K562 (cell line): ENCODE data around the gene PDHB. TPM values are rescaled to one million over a fixed set of nuclear protein-coding genes. Genes with fewer than 3 reads are reported as not detected.

Source experiments
- ATAC-seq: fragments of 200-7000 bp; cut with Tn5 transposase; 3 replicates; pipeline ENCODE4 v1.9.1; 2020; ENCODE audit warnings: moderate library complexity
- BruUV-seq: library from RNA; stranded (reverse); fragments of 400-500 nt; replicated peaks from 2 replicates; lab custom pipeline; 2021; lab: Mats Ljungman, UMichigan
- CTCF ChIA-PET: fragments of 300-600 bp; formaldehyde crosslinking; extraction: SDS; loops from one replicate; lab custom pipeline; 2021; ENCODE audit warnings: low intra/inter-chr PET ratio; lab: Yijun Ruan, JAX
- POLR2A ChIA-PET: fragments of 300-600, 350-650 bp; sonication (Branson Sonifier 250); formaldehyde crosslinking; extraction: SDS; loops from one replicate; lab custom pipeline; 2021; ENCODE audit warnings: antibody characterized with exemption, inconsistent platforms; lab: Yijun Ruan, JAX
- DNase-seq, 4 experiments: peaks; one replicate each; pipeline versions ENCODE4 v3.0.0 to v3.0.0-alpha.2; 2011 to 2018; ENCODE audit warnings: low spot score in 3 of 4, mixed read lengths in 3 of 4; ENCODE audit errors: extremely low read depth in 1 of 4
- FAIRE-seq: peaks from 2 replicates; lab custom pipeline; 2011; peaks lifted over from hg19 to GRCh38; lab: Jason Lieb, UNC
- H2AFZ ChIP-seq: 2 replicates; pipeline ENCODE4 v1.6.0; 2011; ENCODE audit warnings: low read depth, low read length, control low read depth, inconsistent platforms
- H3K27ac ChIP-seq: fragments of 200-600 bp; 3 replicates; pipeline ENCODE4 v1.8.0; 2011; ENCODE audit warnings: low read depth, mild to moderate bottlenecking, control low read depth, inconsistent platforms, low read length, moderate library complexity, mixed read lengths; ENCODE audit errors: extremely low read depth
- H3K27me3 ChIP-seq, 2 experiments: fragments of 300-600 bp in 1 of 2; 2 replicates in 1 of 2; 3 replicates in 1 of 2; pipeline versions ENCODE4 v1.6.0 to v1.8.0; 2011; ENCODE audit warnings: inconsistent platforms in 2 of 2, low read length in 2 of 2, mild to moderate bottlenecking in 1 of 2, mixed read lengths in 1 of 2, moderate library complexity in 1 of 2; ENCODE audit not compliant: control insufficient read depth in 2 of 2, insufficient read depth in 2 of 2
- H3K36me3 ChIP-seq: fragments of 300-600 bp; 3 replicates; pipeline ENCODE4 v1.8.0; 2011; ENCODE audit warnings: mild to moderate bottlenecking, low read length, inconsistent platforms; ENCODE audit not compliant: control insufficient read depth, insufficient read depth
- H3K4me1 ChIP-seq, 2 experiments: fragments of 200-600 bp in 1 of 2; replicated peaks in 1 of 2; 2 replicates in 1 of 2; 3 replicates in 1 of 2; pipeline versions ENCODE4 v1.5.1 to v1.8.0; 2011; ENCODE audit warnings: inconsistent platforms in 2 of 2, low read length in 2 of 2, mild to moderate bottlenecking in 1 of 2, mixed read lengths in 1 of 2, moderate library complexity in 1 of 2; ENCODE audit not compliant: control insufficient read depth in 2 of 2, insufficient read depth in 2 of 2
- H3K4me2 ChIP-seq: 2 replicates; pipeline ENCODE4 v1.6.1; 2011; ENCODE audit warnings: low read length, control low read depth, inconsistent platforms, mixed read lengths; ENCODE audit not compliant: insufficient read depth
- H3K4me3 ChIP-seq: fragments of 200-600 bp; sonication (generic), shearing (Covaris generic); 2 replicates; pipeline ENCODE4 v1.5.1; 2016; ENCODE audit warnings: control low read depth, inconsistent platforms
- H3K79me2 ChIP-seq: fragments of 200-600 bp; 3 replicates; pipeline ENCODE4 v1.8.0; 2011; ENCODE audit warnings: low read length, inconsistent platforms; ENCODE audit not compliant: control insufficient read depth, insufficient read depth
- H3K9ac ChIP-seq, 2 experiments: 2 replicates each; pipeline versions ENCODE4 v1.6.0 to v1.6.1; 2011; ENCODE audit warnings: low read depth in 2 of 2, low read length in 2 of 2, control low read depth in 1 of 2, inconsistent platforms in 1 of 2, mild to moderate bottlenecking in 1 of 2, mixed read lengths in 1 of 2; ENCODE audit not compliant: insufficient read depth in 1 of 2
- H3K9me1 ChIP-seq: one replicate; pipeline ENCODE4 v1.6.0; 2011; ENCODE audit warnings: inconsistent platforms, mild to moderate bottlenecking, low read length, moderate library complexity; ENCODE audit not compliant: control insufficient read depth, insufficient read depth
- H3K9me3 ChIP-seq: replicated peaks from 2 replicates; pipeline ENCODE4 v1.5.1; 2011; ENCODE audit warnings: low read depth, low read length, inconsistent platforms; ENCODE audit not compliant: control insufficient read depth, insufficient read depth
- H4K20me1 ChIP-seq: replicated peaks from 2 replicates; pipeline ENCODE4 v1.6.1; 2011; ENCODE audit warnings: low read length, inconsistent platforms, mixed read lengths; ENCODE audit not compliant: control insufficient read depth, insufficient read depth
- JUN ChIP-seq, 2 experiments: sonication (generic) in 1 of 2; formaldehyde crosslinking in 1 of 2; IDR thresholded peaks; 2 replicates each; pipeline versions ENCODE4 v1.6.1 to v1.8.0; 2012 to 2022; ENCODE audit warnings: borderline replicate concordance in 2 of 2, mild to moderate bottlenecking in 2 of 2, improper control_type of control experiment in 1 of 2, low read depth in 1 of 2, low read length in 1 of 2, missing genetic modification reagents in 1 of 2
- MCM7 ChIP-seq, 2 experiments: fragments of 450-650 bp; IDR thresholded peaks; 2 replicates each; pipeline ENCODE4 v1.6.1; 2016 to 2018
- NCOA1 ChIP-seq: fragments of 450-650 bp; IDR thresholded peaks from 2 replicates; pipeline ENCODE4 v1.6.1; 2016; ENCODE audit warnings: low read depth
- NFIC ChIP-seq: fragments of 450-650 bp; IDR thresholded peaks from 2 replicates; pipeline ENCODE4 v1.6.1; 2017; ENCODE audit warnings: mild to moderate bottlenecking, inconsistent platforms
- NR2C1 ChIP-seq, 2 experiments: fragments of 450-650 bp; IDR thresholded peaks; 2 replicates each; pipeline ENCODE4 v1.6.1; 2017; ENCODE audit warnings: mild to moderate bottlenecking in 2 of 2, antibody characterized with exemption in 1 of 2, inconsistent platforms in 1 of 2, missing compliant biosample characterization in 1 of 2, missing genetic modification characterization in 1 of 2
- NUFIP1 ChIP-seq: fragments of 450-650 bp; IDR thresholded peaks from 2 replicates; pipeline ENCODE4 v1.6.1; 2018; ENCODE audit not compliant: partially characterized antibody
- PPARD ChIP-seq: fragments of 250-450 bp; sonication (Bioruptor Pico); IDR thresholded peaks from 2 replicates; pipeline ENCODE4 v1.8.0; 2022; ENCODE audit warnings: inconsistent platforms, mild to moderate bottlenecking, moderate library complexity
- SMC3 ChIP-seq: conservative IDR thresholded peaks from 2 replicates; pipeline ENCODE4 v1.6.1; 2011; ENCODE audit warnings: low read depth, low read length, improper control_type of control experiment; ENCODE audit not compliant: insufficient read depth
- XRCC4 ChIP-seq: IDR thresholded peaks from one replicate; pipeline ENCODE4 v1.6.1; 2011; ENCODE audit not compliant: insufficient read depth, insufficient read length; ENCODE audit errors: extremely low read depth
- ZNF354B ChIP-seq: fragments of 250-450 bp; sonication (Bioruptor Pico); IDR thresholded peaks from 2 replicates; pipeline ENCODE4 v1.4.0; 2020
- ZNF408 ChIP-seq: fragments of 250-450 bp; sonication (Bioruptor Pico); IDR thresholded peaks from 2 replicates; pipeline ENCODE4 v1.4.0; 2020; ENCODE audit warnings: low read depth, mild to moderate bottlenecking, moderate library complexity
- ZNF584 ChIP-seq: fragments of 200-800 bp; sonication (Bioruptor generic); IDR thresholded peaks from 2 replicates; pipeline ENCODE4 v1.6.1; 2016; ENCODE audit warnings: low read depth, mild to moderate bottlenecking, missing genetic modification characterization, missing compliant biosample characterization
- WGBS: fragments of 100-300 bp; shearing (Covaris generic); methylation state at CpG from one replicate; pipeline ENCODE4 v1.1.6; 2016; ENCODE audit warnings: low coverage, mixed read lengths; ENCODE audit not compliant: insufficient coverage; ENCODE audit errors: missing lambda C conversion rate; 5-methylcytosine and 5-hydroxymethylcytosine counted together
- in situ Hi-C: fragments of 300-500 bp; cut with MboI; formaldehyde crosslinking; loops from 4 replicates; pipeline ENCODE4 v1.15.0; 2018; ENCODE audit warnings: inconsistent platforms, mixed read lengths
- intact Hi-C: fragments of 100-400 bp; cut with micrococcal nuclease; formaldehyde crosslinking; loops from 2 replicates; pipeline ENCODE4 v1.14.2; 2022
- polyA plus RNA-seq, 8 experiments: library from polyadenylated mRNA; depleted of rRNA in 4 of 8; stranded (reverse) in 5 of 8; unstranded in 3 of 8; fragments of >200 nt; fragmentation: Nextera tagmentation in 2 of 8; fragmentation: Illumina TruSeq in 1 of 8; extraction: Ambion mirVana in 2 of 8; extraction: Trizol in 1 of 8; gene quantifications; 2 replicates each; pipeline versions ENCODE4 v1.2.1 to v1.2.3, GENCODE V29; 2011 to 2014; ENCODE audit warnings: inconsistent platforms in 1 of 8, missing spikeins in 1 of 8
- total RNA-seq, 7 experiments: library from RNA; depleted of rRNA in 6 of 7; stranded (reverse); fragments of >200 nt in 6 of 7; fragmentation: Illumina TruSeq in 2 of 7; extraction: Trizol in 2 of 7; gene quantifications; 2 replicates each; pipeline versions ENCODE4 v1.2.1 to v1.2.3, GENCODE V29; 2011 to 2021; ENCODE audit warnings: low replicate concordance in 1 of 7
- TF ChIP-seq, protein P1 (sequence below): fragments of 250-450 bp; sonication (Bioruptor Pico); IDR thresholded peaks from 2 replicates; pipeline ENCODE4 v1.5.0; 2021
- TF ChIP-seq, protein P2 (sequence below), 2 experiments: fragments of 450-650 bp in 1 of 2; IDR thresholded peaks; 2 replicates each; pipeline ENCODE4 v1.6.1; 2011 to 2017; ENCODE audit warnings: low read depth in 2 of 2, antibody characterized with exemption in 1 of 2, borderline replicate concordance in 1 of 2, low read length in 1 of 2, mild to moderate bottlenecking in 1 of 2, mixed read lengths in 1 of 2; ENCODE audit not compliant: control insufficient read depth in 1 of 2
- TF ChIP-seq, protein P3 (sequence below): fragments of 450-650 bp; IDR thresholded peaks from 2 replicates; pipeline ENCODE4 v1.6.1; 2014; ENCODE audit warnings: low read depth, mild to moderate bottlenecking, moderate library complexity, borderline replicate concordance

Gene PDHB
- total and polyA plus RNA-seq, 9 of the 15 experiments (the other 6 are each of a cell fraction or from before 2014, with no cell fraction given) = 51.2 to 178 (median 85.2) TPM

DNA sequence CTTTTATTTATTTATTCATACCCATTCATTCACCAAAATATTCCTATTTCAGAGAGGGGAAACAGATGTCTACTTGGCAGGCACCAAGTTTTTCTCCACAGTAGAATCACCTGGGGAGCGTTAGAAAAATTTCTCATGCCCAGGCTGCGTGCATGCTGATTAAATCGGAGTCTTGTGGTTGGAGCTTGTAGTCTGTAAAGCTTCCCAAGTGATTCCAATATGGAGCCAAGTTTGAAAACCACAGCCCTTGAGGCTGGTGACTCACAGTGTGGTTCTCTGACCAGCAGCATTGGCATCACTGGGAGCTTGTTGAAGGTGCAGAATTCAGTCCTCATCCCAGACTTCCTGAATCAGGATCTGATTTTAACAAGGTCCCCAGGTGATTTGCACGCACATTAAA lies 49.7 kb downstream of the PDHB start (continued):
- TF ChIP-seq SMC3 (no peak), MCM7 (IDR thresholded peaks at IDR 0.05) (no peak), NUFIP1 (no peak), NR2C1 (IDR thresholded peaks at IDR 0.05) (no peak), NR2C1 (tag; IDR thresholded peaks at IDR 0.05) (no peak), ZNF584 (CRISPR knock-in tag) (no peak), NFIC (no peak), ZNF354B (CRISPR knock-in tag) (no peak)
- TF ChIP-seq, protein P1, sequence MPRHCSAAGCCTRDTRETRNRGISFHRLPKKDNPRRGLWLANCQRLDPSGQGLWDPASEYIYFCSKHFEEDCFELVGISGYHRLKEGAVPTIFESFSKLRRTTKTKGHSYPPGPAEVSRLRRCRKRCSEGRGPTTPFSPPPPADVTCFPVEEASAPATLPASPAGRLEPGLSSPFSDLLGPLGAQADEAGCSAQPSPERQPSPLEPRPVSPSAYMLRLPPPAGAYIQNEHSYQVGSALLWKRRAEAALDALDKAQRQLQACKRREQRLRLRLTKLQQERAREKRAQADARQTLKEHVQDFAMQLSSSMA (CRISPR knock-in tag) = no peak

DNA sequence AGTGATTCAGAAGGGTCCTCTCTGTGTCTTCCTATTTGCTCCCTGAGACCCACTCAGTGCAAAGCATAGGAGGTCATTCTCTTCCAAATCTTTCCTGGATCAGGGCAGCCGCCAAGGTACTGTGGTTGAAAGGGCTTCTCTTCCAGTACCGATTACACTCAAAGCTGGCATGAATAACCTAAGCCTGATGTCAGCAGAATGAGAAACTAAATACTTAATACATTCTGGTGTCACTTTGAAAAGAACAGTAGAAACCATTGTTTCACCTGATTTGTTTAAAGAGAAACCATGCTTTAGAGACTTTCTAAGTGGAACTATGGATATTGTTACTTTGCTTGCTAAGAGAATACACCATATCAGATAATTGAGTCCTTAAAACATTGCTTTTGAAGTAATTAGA lies 50.2 kb downstream of the PDHB start:
- BruUV-seq = no TSS peak
- no peaks in the 10 kb centered on the region for H3K27me3 ChIP-seq
- H3K4me1 ChIP-seq = no peaks in the 10 kb centered on the region; a peak in 2 of 5 replicates
- H4K20me1 ChIP-seq = no peaks in the 10 kb centered on the region
- H3K4me2 ChIP-seq = no peak overlapping the region
- no peaks in the 10 kb centered on the region for H3K9me1 ChIP-seq
- H3K9ac ChIP-seq = no peak overlapping the region
- ChIA-PET CTCF (no interaction called here), POLR2A (interaction anchor here (0.6 kb wide), 1 partner anchor 42 kb away, joined by 3 read pairs; no protein-coding TSS in a partner anchor)
- no peak overlapping the region for H3K4me3 ChIP-seq
- FAIRE-seq = no peak
- in situ Hi-C loops (no loop called here), intact Hi-C loops (no loop called here)
- ATAC-seq = no peak
- DNase-seq = no peak
- H2AFZ ChIP-seq = no peak overlapping the region
- H3K27ac ChIP-seq = no peak overlapping the region
- 95% methylated on average over 2 of the region's 2 CpGs for WGBS
- no peaks in the 10 kb centered on the region for H3K9me3 ChIP-seq
- no peaks in the 10 kb centered on the region for H3K79me2 ChIP-seq
- no peaks in the 10 kb centered on the region for H3K36me3 ChIP-seq
- TF ChIP-seq PPARD = no peak
- no peak for TF ChIP-seq XRCC4
- TF ChIP-seq, protein P2, sequence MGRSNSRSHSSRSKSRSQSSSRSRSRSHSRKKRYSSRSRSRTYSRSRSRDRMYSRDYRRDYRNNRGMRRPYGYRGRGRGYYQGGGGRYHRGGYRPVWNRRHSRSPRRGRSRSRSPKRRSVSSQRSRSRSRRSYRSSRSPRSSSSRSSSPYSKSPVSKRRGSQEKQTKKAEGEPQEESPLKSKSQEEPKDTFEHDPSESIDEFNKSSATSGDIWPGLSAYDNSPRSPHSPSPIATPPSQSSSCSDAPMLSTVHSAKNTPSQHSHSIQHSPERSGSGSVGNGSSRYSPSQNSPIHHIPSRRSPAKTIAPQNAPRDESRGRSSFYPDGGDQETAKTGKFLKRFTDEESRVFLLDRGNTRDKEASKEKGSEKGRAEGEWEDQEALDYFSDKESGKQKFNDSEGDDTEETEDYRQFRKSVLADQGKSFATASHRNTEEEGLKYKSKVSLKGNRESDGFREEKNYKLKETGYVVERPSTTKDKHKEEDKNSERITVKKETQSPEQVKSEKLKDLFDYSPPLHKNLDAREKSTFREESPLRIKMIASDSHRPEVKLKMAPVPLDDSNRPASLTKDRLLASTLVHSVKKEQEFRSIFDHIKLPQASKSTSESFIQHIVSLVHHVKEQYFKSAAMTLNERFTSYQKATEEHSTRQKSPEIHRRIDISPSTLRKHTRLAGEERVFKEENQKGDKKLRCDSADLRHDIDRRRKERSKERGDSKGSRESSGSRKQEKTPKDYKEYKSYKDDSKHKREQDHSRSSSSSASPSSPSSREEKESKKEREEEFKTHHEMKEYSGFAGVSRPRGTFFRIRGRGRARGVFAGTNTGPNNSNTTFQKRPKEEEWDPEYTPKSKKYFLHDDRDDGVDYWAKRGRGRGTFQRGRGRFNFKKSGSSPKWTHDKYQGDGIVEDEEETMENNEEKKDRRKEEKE (IDR thresholded peaks at IDR 0.05; ENCODE audit: borderline replicate concordance in 1 of 2, control insufficient read depth in 1 of 2, low read depth in 2 of 2, low read length in 1 of 2) = no peak
- TF ChIP-seq NCOA1 = no peak
- TF ChIP-seq JUN (IDR thresholded peaks at IDR 0.05; ENCODE audit: borderline replicate concordance, low read depth, low read length) = no peak
- TF ChIP-seq JUN (CRISPR knock-in tag; IDR thresholded peaks at IDR 0.05; ENCODE audit: borderline replicate concordance) = no peak
- TF ChIP-seq ZNF408 (CRISPR knock-in tag) = no peak
- TF ChIP-seq, protein P3, sequence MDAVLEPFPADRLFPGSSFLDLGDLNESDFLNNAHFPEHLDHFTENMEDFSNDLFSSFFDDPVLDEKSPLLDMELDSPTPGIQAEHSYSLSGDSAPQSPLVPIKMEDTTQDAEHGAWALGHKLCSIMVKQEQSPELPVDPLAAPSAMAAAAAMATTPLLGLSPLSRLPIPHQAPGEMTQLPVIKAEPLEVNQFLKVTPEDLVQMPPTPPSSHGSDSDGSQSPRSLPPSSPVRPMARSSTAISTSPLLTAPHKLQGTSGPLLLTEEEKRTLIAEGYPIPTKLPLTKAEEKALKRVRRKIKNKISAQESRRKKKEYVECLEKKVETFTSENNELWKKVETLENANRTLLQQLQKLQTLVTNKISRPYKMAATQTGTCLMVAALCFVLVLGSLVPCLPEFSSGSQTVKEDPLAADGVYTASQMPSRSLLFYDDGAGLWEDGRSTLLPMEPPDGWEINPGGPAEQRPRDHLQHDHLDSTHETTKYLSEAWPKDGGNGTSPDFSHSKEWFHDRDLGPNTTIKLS = no peak
